ENCODE data around the gene GPAT2.
"Not testable (repeated sequence)": the region's sequence is repeated elsewhere in the genome, so short reads cannot be mapped to it uniquely, and the experiment has no call there.

DNA sequence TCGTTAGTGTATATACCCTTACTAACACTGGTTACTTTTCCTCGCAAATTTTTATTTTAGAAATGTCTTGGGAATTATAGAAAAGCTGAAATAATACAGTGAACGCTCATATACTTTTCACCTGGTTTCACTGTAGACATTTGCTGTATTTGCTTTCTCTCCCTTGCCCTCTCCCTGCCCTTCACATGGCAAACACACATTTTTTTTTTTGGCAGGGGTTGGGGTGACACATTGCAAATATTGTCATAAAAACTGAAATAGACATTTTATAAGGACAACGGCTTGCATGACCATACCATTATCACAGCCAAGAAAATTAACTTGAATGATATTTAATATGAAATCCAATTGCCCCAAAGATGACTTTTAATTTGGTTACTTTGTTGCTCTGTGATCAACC lies 18.4 kb downstream of the GPAT2 start:
- not testable (repeated sequence) for TF ChIP-seq CTCF (IDR thresholded peaks at IDR 0.05); POLR2AphosphoS5 (IDR thresholded peaks at IDR 0.05); POLR2A (IDR thresholded peaks at IDR 0.05); EP300 (IDR thresholded peaks at IDR 0.05; ENCODE audit: low read depth)
